ENCODE results near the gene SLC35D2.

The SLC35D2 gene

GRCh38 chr9:96302021-96302420 is 81.5 kb downstream of the SLC35D2 start, which contains the start of gene HSD17B3:
Gene HSD17B3, minus strand, starts transcription at chr9:96302176. Its CDS starts 72 bp downstream, at chr9:96302104.
- no peak for DNase-seq

DNA sequence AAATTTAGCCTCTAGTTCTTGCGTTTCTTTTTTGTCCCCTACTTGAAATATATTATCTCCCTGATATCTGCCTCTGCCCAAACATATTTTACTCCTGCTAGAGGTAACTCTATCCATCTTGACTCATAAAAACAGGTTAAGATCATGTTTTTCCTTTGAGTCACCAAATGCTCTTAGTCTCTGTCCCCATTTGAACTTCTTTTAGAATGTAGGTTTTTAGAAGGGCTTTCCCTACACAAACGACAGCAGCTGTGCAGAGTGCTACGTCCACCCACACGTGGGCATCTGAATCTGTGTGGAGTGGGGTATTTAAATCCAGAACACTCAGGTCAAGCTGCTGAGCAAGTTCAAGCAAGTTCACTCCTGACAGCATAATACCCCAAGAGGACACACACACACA is 83.7 kb downstream of the SLC35D2 start:
- DNase-seq: no peak

- DNase-seq: no peak
These were observed 89.4 kb downstream of the SLC35D2 start for GRCh38 chr9:96294159-96294545.

DNA sequence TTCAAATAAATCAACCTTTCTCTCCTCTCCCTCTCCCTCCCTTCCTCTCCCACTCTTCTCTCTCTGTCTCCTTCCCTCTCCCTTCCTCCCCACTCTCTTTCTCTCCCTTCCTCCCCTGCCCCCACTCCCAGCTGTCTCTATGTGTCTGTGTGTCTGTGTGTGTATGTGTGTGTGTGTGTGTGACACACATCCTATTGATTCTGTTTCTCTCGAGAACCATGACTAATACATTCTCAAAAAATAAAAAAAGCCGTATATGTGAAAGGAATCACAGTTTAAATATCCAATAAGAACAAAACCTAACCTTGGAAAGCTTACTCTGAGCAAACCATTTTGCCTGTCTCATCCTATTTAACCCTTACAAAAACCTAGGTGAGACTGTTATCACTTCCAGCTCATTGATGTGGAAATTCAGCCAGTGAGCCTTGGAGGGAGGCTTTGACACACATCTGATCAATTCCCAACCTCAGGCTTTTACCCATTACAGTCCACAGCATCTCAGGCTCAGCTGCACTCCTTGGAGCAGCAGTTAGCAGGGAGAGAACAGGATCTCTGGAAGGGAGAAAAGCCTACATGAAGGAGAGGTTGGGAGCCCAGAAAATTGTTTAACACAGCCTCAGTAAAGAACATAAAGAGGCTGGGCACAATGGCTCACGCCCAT is 89.9 kb downstream of the SLC35D2 start:
- no peak for DNase-seq

GRCh38 chr9:96289392-96289791 is 94.1 kb downstream of the SLC35D2 start:
- DNase-seq: no peak

- no peak for DNase-seq
These were observed 101.9 kb downstream of the SLC35D2 start for GRCh38 chr9:96281641-96282040.

DNA sequence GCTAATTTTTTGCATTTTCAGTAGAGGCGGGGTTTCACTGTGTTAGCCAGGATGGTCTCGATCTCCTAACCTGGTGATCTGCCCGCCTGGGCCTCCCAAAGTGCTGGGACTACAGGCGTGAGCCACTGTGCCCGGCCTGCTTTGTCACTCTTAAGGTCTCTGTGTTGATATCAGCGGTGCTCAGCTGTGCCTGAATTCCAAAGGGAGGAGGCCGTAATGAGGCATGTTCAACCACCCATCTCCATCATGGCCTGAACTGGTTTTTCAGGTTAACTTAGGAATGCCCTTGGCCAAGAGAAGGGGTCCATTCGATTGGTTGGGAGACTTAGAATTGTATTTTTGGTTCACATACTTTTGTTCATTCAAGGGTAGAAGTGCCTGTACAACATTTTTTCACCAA is 103.6 kb downstream of the SLC35D2 start:
- DNase-seq: no peak

GRCh38 chr9:96274939-96275338 is 108.6 kb downstream of the SLC35D2 start:
- no peak for DNase-seq
